ACC112 (cell line): ENCODE measurements around the gene ZCWPW1.

Source experiments
- H2AFZ ChIP-seq: fragments of 200-600 bp; sonication (generic); one replicate; pipeline ENCODE4 v1.6.0; 2017; ENCODE audit warnings: antibody characterized with exemption, low read length; ENCODE audit not compliant: unreplicated experiment
- H3K27ac ChIP-seq: fragments of 200-600 bp; sonication (generic); 2 replicates; pipeline ENCODE4 v1.5.1; 2014; ENCODE audit warnings: low read depth, mild to moderate bottlenecking, antibody characterized with exemption, low read length, moderate library complexity
- H3K27me3 ChIP-seq: fragments of 200-600 bp; sonication (generic); 2 replicates; pipeline ENCODE4 v1.6.1; 2014; ENCODE audit warnings: mild to moderate bottlenecking, antibody characterized with exemption, low read length, moderate library complexity, mixed read lengths; ENCODE audit not compliant: insufficient read depth
- H3K36me3 ChIP-seq: fragments of 200-600 bp; sonication (generic); 2 replicates; pipeline ENCODE4 v1.6.1; 2016; ENCODE audit warnings: mild to moderate bottlenecking, antibody characterized with exemption, low read length, moderate library complexity, mixed read lengths; ENCODE audit not compliant: insufficient read depth
- H3K4me1 ChIP-seq: fragments of 200-600 bp; sonication (generic); one replicate; pipeline ENCODE4 v1.6.1; 2016; ENCODE audit warnings: low read length, mixed read lengths; ENCODE audit not compliant: insufficient read depth, unreplicated experiment, control insufficient read depth
- H3K4me3 ChIP-seq: fragments of 200-600 bp; sonication (generic); 2 replicates; pipeline ENCODE4 v1.5.1; 2014; ENCODE audit warnings: mild to moderate bottlenecking, low read depth, low read length
- H3K79me2 ChIP-seq: fragments of 200-600 bp; sonication (generic); one replicate; pipeline ENCODE4 v1.6.0; 2016; ENCODE audit warnings: low read length; ENCODE audit not compliant: control insufficient read depth, unreplicated experiment, insufficient read depth

The ZCWPW1 gene

GRCh38 chr7:100415448-100415847 lies 13.1 kb downstream of the ZCWPW1 start:
- Histone ChIP-seq H3K4me3 (no peak overlapping the region), H3K4me1 (no peaks in the 10 kb centered on the region), H2AFZ (no peak overlapping the region), H3K36me3 (no peaks in the 10 kb centered on the region), H3K27ac (no peak overlapping the region), H3K27me3 (no peaks in the 10 kb centered on the region), H3K79me2 (no peaks in the 10 kb centered on the region)

- Histone ChIP-seq H3K36me3 (no peaks in the 10 kb centered on the region), H3K27ac (no peak overlapping the region), H3K4me3 (no peak overlapping the region), H3K79me2 (no peaks in the 10 kb centered on the region), H3K4me1 (no peaks in the 10 kb centered on the region), H2AFZ (no peak overlapping the region), H3K27me3 (no peaks in the 10 kb centered on the region)
Measured at GRCh38 chr7:100413889-100414288, 14.6 kb downstream of the ZCWPW1 start.

- H3K36me3 ChIP-seq: no peaks in the 10 kb centered on the region
- H3K27me3 ChIP-seq: no peaks in the 10 kb centered on the region
- H3K4me3 ChIP-seq: no peak overlapping the region
- H3K79me2 ChIP-seq: no peaks in the 10 kb centered on the region
- no peak overlapping the region for H2AFZ ChIP-seq
- H3K27ac ChIP-seq: no peak overlapping the region
- no peaks in the 10 kb centered on the region for H3K4me1 ChIP-seq
Measured at GRCh38 chr7:100413346-100413745, 15.2 kb downstream of the ZCWPW1 start.

GRCh38 chr7:100411101-100411500 lies 17.4 kb downstream of the ZCWPW1 start:
- Histone ChIP-seq H3K27ac (no peak overlapping the region), H3K4me3 (no peak overlapping the region), H3K27me3 (no peaks in the 10 kb centered on the region), H3K79me2 (no peaks in the 10 kb centered on the region), H3K4me1 (peaks cover 7% of the 10 kb centered on the region), H3K36me3 (no peaks in the 10 kb centered on the region), H2AFZ (no peak overlapping the region)

- Histone ChIP-seq H3K27ac (0 out of 2 replicates have a peak overlapping the region, but pooled peaks have one; percentile 19), H3K4me1 (peaks cover 7% of the 10 kb centered on the region), H3K79me2 (no peaks in the 10 kb centered on the region), H3K4me3 (no peak overlapping the region), H3K27me3 (no peaks in the 10 kb centered on the region), H2AFZ (no peak overlapping the region), H3K36me3 (no peaks in the 10 kb centered on the region)
Measured at GRCh38 chr7:100407285-100408180, 21.0 kb downstream of the ZCWPW1 start.

- Histone ChIP-seq H2AFZ (no peak overlapping the region), H3K27ac (0 out of 2 replicates have a peak overlapping the region, but pooled peaks have one; percentile 19), H3K4me1 (peaks cover 7% of the 10 kb centered on the region), H3K79me2 (no peaks in the 10 kb centered on the region), H3K36me3 (no peaks in the 10 kb centered on the region), H3K27me3 (no peaks in the 10 kb centered on the region), H3K4me3 (no peak overlapping the region)
Measured at GRCh38 chr7:100406767-100407166, 21.7 kb downstream of the ZCWPW1 start.

GRCh38 chr7:100402241-100402640 lies 26.3 kb downstream of the ZCWPW1 start:
- Histone ChIP-seq H3K79me2 (no peaks in the 10 kb centered on the region), H3K4me3 (no peak overlapping the region), H3K4me1 (peaks cover 5% of the 10 kb centered on the region), H3K27me3 (no peaks in the 10 kb centered on the region), H3K36me3 (no peaks in the 10 kb centered on the region), H3K27ac (no peak overlapping the region), H2AFZ (no peak overlapping the region)

- Histone ChIP-seq H3K27me3 (no peaks in the 10 kb centered on the region), H3K79me2 (no peaks in the 10 kb centered on the region), H3K36me3 (no peaks in the 10 kb centered on the region), H3K27ac (no peak overlapping the region), H3K4me1 (peaks cover under 1% of the 10 kb centered on the region), H3K4me3 (no peak overlapping the region), H2AFZ (no peak overlapping the region)
Measured at GRCh38 chr7:100401811-100402210, 26.7 kb downstream of the ZCWPW1 start.

GRCh38 chr7:100400656-100401055 lies 27.8 kb downstream of the ZCWPW1 start:
- Histone ChIP-seq H3K79me2 (no peaks in the 10 kb centered on the region), H3K4me1 (no peaks in the 10 kb centered on the region), H3K4me3 (no peak overlapping the region), H2AFZ (no peak overlapping the region), H3K27me3 (no peaks in the 10 kb centered on the region), H3K27ac (no peak overlapping the region), H3K36me3 (no peaks in the 10 kb centered on the region)

GRCh38 chr7:100400041-100400440 lies 28.5 kb downstream of the ZCWPW1 start:
- no peak overlapping the region for H3K4me3 ChIP-seq
- H3K27me3 ChIP-seq: no peaks in the 10 kb centered on the region
- no peak overlapping the region for H3K27ac ChIP-seq
- no peak overlapping the region for H2AFZ ChIP-seq
- H3K36me3 ChIP-seq: no peaks in the 10 kb centered on the region
- H3K4me1 ChIP-seq: no peaks in the 10 kb centered on the region
- no peaks in the 10 kb centered on the region for H3K79me2 ChIP-seq

- Histone ChIP-seq H3K79me2 (no peaks in the 10 kb centered on the region), H3K36me3 (no peaks in the 10 kb centered on the region), H2AFZ (no peak overlapping the region), H3K4me1 (no peaks in the 10 kb centered on the region), H3K27me3 (no peaks in the 10 kb centered on the region), H3K4me3 (no peak overlapping the region), H3K27ac (no peak overlapping the region)
Measured at GRCh38 chr7:100398239-100398638, 30.3 kb downstream of the ZCWPW1 start.
